ENCODE data around the gene SNX33.
"Not testable (repeated sequence)": the region's sequence is repeated elsewhere in the genome, so short reads cannot be mapped to it uniquely, and the experiment has no call there.

The SNX33 gene

DNA sequence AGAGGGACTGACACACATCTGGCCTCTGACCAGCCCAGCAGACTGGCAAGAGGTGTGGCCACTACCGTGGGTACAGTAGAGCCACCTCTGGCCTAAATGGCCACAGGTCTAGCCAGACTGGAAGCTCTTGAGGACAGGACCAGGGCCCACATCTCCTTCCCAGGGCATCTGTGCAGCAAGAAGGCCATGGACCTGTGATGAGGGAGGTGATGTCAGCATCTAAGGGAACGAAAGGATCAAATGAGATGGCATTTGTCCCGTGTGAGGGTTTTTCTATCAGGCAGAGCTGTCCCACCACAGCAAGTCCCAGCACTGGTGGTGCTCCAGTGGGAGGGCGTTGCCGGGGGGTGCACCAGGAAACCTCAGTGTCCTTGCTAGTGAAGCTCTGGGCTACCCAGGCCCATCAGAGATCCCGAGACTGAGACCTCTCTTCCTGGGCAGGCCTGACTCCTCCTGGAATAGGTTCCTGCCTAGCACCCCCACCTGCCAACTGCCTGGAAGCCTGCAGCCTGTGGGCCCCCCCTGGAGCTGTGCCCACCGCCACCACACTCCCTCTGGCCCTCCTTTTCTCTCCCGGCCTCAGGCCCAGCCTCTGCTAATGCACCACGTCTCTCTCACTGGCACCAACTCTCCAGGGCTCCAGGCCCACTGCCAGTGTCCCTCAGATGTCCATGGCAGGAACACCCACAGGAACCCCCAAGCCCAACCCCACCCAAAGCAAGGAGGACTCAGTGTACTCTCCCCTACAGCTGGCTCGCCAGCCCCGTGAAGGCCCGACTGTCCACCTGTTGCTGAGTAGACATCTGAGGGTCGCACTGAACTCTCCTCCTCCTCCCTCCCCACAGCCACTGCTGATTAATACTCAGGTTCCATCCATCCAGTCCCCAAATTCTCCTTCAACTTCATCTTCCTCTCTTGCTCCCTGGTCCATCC, 53.6 kb downstream of the SNX33 start:
- DNase-seq = not testable (repeated sequence)

DNA sequence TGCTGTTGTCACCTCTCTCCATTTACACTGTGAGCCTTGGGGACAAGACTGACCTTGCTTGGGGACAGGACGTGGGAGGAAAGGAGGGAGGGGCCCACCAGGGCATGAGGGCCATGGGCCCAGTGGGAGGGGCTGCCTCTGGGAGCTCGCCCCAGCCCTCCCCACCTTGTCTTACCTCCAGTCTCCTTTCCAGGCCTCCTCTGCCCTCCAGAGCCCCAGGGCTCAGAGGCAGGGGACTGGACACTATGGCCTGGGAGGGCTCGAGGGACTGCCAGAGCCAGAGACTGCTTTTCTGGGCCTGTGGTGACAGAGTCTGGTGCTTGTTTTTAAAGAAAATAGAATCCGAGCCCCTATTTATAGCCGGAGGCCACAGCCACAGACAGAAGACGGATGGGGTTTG, 54.7 kb downstream of the SNX33 start:
- DNase-seq = no peak

DNA sequence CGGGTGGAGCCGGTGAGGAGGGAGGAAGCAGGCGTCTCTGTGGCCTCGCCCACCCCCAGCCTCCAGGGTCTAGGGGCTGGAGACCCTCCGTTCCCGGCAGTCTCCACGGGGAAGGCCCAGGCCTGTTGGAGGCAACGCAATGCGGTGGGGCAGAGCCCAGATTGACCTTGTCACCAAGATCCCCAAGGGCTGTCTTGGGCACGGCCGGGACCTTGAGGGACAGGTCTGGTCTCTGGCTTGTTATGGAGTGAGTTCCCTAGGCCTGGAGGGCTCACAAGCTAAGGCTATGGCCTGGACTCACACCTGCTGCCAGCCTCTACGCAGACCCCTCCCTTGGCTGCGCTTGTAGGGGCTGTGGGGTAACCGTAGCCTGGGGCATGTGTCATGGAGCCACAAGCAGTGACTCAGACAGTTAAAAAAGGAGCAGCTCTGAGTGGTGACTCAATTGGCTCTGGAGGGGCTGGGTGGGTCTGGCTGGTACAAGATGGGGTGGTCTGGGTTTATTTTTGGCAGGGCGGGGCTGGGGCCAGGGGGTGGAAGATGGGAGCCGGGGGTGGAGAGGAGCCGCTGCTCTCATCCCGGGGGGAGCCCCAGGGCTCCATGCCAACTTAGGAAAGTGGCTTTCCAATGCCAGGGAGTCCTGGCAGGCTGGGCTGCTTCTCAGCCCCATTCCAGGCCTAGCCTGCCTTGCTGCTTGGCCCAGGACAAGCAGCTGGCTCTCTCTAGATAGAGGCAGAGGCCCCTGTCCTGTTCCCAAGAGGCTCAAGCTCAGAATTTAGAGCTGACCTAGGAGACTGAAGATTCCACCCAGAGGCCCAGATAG, 55.9 kb downstream of the SNX33 start:
- DNase-seq = not testable (repeated sequence)

- DNase-seq = no peak
These were observed 56.5 kb downstream of the SNX33 start for GRCh38 chr15:75704263-75704615.

DNA sequence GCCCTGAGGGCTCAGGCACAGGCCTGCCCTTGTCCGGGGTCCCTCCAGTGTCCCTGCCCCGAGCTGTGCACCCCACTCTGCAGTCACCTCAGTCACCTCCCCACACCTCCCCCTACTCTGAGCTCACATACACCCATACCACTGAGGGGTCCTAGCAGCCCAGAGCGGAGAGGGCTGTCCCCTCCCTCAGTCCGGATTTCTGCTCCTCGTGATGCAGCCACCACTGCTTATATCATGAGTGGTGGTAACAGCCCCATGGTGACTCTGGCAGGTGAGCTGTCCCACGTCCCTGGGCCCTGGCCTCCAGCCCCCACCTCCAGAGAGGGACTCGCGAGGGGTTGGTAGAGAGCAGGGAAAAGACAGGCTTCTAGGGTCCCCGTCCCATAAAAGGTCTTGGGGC, 56.9 kb downstream of the SNX33 start:
- no peak for DNase-seq

- DNase-seq = not testable (repeated sequence)
These were observed 57.7 kb downstream of the SNX33 start for GRCh38 chr15:75705375-75705774.

DNA sequence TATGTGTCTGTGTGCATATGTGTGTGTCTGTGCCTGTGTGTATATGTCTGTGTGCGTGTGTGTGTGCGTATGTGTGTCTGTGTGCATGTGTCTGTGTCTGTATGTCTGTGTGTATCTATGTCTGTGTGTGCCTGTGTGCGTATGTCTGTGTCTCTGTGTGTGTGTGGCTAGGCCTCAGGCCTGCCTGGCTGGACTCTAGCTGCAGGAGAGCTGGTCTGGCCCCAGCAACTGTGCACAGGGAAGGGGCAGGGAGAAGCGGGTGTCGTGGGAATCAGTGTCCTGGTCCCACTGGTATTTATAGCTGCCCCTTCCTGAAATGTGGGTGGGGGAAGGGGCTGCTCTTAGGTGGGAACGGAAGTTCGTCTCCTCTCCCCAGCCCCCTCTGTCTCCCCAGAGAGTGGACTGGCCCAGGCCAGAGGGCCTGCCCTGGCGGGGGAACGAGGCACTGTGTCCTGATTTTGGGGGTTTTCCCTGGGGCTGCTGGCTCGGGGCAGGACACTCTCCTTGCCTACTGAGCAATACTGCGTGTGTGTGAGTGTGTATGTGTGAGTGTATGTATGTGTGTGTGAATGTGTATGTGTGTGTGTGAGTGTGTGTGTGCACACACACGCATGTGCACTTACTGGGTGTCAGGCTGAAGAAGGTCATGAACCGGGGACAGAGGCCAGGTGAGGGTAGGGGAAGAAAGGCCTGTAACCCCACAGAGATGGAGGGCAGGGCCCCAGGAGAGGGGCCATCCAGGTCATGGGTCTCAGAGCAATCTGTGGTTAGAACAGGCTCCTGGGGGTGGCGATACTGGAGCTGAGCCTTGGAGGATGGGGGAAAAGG, 58.4 kb downstream of the SNX33 start:
- DNase-seq = no peak

DNA sequence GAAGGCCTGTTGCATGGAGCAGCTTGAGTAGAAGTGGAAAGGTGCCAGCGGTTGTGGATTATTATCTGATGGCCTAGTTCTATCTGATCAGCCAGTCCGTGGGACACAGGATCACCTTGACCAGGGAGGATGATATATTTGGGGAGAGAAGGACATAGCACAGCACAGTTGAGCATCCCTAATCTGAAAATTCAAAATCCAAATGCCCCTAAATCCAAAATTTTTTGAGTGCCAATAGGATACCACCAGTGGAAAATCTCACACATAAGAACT, 58.9 kb downstream of the SNX33 start:
- no peak for DNase-seq

DNA sequence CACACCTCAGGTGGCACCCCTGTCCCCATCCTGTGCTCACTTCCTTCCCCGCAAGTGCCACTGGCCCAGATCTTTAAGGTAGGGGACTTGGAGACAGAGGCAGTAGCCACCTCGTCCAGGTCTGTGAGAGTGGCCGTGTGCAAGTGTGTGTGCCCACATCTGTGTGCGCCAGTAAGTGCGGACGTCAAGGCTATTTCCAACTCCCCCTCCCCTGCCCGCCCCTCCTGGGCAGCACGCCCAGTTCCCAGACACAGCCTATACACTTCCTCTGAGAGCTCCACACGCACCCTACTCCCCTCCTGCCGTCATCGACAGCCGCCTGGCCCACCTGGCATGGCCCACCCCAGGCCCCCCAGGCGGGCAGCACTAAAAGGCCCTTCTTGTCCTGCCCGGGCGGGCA, 61.7 kb downstream of the SNX33 start:
- DNase-seq = not testable (repeated sequence)

DNA sequence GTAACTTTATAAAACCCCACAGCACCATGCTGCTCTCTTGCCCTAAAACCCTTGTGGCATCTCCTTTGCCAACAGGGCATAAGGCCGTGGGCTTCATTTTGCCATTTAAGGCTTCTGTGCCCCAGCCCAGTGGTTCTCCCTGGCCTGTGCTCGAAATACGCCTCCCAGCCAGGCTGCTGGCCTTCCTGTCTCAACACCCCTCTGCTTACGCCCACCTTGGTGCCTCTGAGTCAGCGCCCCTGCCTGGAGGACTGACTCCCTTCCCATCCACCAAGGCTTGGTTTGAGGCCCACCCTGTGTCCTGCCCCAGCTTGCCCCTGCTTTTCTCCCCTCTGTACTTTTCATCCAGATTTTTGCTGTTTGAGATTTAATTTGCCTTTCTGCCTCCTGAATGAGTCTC, 63.2 kb downstream of the SNX33 start:
- not testable (repeated sequence) for DNase-seq

- not testable (repeated sequence) for DNase-seq
These were observed 63.8 kb downstream of the SNX33 start for GRCh38 chr15:75711495-75711894.

Measured in NCI-H524 (cell line).